D721Med (cell line): ENCODE measurements around the gene INO80B.
A peak's percentile ranks its signal among the peaks of the same experiment; 100 is the strongest.

Experiments
- DNase-seq: peaks from one replicate; pipeline ENCODE4 v3.0.0; 2011; ENCODE audit warnings: low spot score; ENCODE audit not compliant: insufficient read length
- FAIRE-seq: peaks from 2 replicates; lab custom pipeline; 2011; peaks lifted over from hg19 to GRCh38; lab: Jason Lieb, UNC
- CTCF ChIP-seq: IDR thresholded peaks from 2 replicates; pipeline ENCODE4 v1.5.1; 2012; ENCODE audit warnings: mild to moderate bottlenecking, control low read depth; ENCODE audit not compliant: insufficient read depth; ENCODE audit errors: missing control alignments

Gene INO80B

GRCh38 chr2:74498500-74499266 is 43.8 kb downstream of the INO80B start:
- DNase-seq (no peak), FAIRE-seq (no peak)
- TF ChIP-seq CTCF = no peak

- DNase-seq (no peak), FAIRE-seq (no peak)
- no peak for TF ChIP-seq CTCF
Observed at GRCh38 chr2:74499267-74499939, 44.5 kb downstream of the INO80B start, which contains the start of gene LBX2. LBX2 (minus strand) TSS chr2:74499603; CDS start chr2:74499537, 66 bp downstream.

GRCh38 chr2:74499940-74500577 is 45.2 kb downstream of the INO80B start:
- no peak for FAIRE-seq
- DNase-seq = no peak
- no peak for TF ChIP-seq CTCF

GRCh38 chr2:74500578-74500946 is 45.7 kb downstream of the INO80B start:
- no peak for FAIRE-seq
- TF ChIP-seq CTCF = no peak

GRCh38 chr2:74501335-74502071 is 46.6 kb downstream of the INO80B start:
- TF ChIP-seq CTCF = no peak
- no peak for FAIRE-seq

More at GRCh38 chr2:74500578-74500946, 45.7 kb downstream of the INO80B start:
- DNase-seq = no peak

GRCh38 chr2:74502147-74502719 is 47.3 kb downstream of the INO80B start:
- FAIRE-seq (no peak), DNase-seq (no peak)
- TF ChIP-seq CTCF = no peak

More at GRCh38 chr2:74501335-74502071, 46.6 kb downstream of the INO80B start:
- peak; percentile 67 for DNase-seq
